Measurements from ENCODE around the gene HOXA3. TPM values are rescaled to one million over a fixed set of nuclear protein-coding genes. Genes with fewer than 3 reads are reported as not detected.

The HOXA3 gene
- total RNA-seq, 1 experiment from 2014 or later, result 22.6 TPM

DNA sequence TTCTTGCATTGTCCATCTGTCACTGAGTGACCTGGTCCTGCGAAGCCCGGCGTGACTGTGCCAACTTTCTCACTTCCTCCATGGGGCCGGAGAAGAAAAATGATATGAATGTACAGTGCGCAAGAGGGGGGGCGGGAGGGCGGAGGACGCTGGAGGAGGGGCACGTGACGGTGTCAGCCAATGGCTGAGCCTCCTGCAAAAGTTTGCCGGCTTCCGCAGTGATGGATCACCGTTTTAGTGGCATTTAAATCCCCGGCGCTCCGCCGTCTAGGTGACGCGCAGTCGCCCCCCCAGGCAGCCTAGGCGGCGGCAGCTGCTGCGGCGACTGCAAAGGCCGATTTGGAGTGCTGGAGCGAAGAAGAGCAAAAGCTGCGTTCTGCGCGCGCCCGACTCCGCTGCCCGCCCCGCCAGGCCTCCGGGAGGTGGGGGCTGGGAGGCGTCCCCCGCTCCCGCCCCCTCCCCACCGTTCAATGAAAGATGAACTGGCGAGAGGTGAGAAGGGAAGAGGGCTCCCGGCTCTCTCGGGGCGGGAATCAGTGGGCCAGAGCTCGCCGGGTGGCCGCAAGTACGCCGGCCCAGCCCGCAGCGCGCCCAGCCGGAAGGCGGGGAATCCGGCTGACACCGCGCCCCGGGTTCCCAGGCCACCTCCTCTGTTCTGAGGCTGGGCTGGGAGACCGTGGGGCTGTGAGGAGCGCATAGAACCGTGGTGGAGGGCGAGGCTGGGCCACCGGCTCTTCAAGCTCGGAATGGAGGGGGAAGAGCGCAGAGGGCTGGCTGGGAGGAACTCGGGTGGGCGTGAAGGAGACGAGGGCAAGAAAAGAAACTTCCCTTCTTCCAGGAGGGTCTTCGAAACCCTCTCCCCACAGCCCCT lies 56.3 kb downstream of the HOXA3 start, which contains the start of gene HOXA1:
HOXA1 (minus strand) TSS at position 104 of the 871 bp plus-strand sequence; CDS start at position 16, 88 bp downstream.
- POLR2A ChIA-PET, result interaction anchor here (0.7 to 1.7 kb wide), 7 partner anchors 10 to 109 kb away, joined by 3 to 16 read pairs (median 5); partner anchors contain the start of gene HOXA7
- CTCF ChIA-PET, result interaction anchor here (0.6 to 2.1 kb wide), 5 partner anchors 17 to 233 kb away, joined by 3 to 7 read pairs (median 4); no protein-coding TSS in a partner anchor
- peaks cover 50% of the 10 kb centered on the region for H3K4me1 Mint-ChIP-seq (ENCODE audit: low read depth, unreplicated experiment)
- no peaks in the 10 kb centered on the region for H3K9me3 Mint-ChIP-seq (ENCODE audit: unreplicated experiment)
- peak within 1 kb of the TSS; percentile 74 for H3K27ac Mint-ChIP-seq (ENCODE audit: unreplicated experiment)
- intact Hi-C loops (cut with micrococcal nuclease; ENCODE audit: unreplicated experiment), result loop anchor here (1.0 to 2.0 kb wide), 4 partner anchors 14 to 236 kb away; partner anchors contain the start of gene SKAP2
- TF ChIP-seq, protein P1, sequence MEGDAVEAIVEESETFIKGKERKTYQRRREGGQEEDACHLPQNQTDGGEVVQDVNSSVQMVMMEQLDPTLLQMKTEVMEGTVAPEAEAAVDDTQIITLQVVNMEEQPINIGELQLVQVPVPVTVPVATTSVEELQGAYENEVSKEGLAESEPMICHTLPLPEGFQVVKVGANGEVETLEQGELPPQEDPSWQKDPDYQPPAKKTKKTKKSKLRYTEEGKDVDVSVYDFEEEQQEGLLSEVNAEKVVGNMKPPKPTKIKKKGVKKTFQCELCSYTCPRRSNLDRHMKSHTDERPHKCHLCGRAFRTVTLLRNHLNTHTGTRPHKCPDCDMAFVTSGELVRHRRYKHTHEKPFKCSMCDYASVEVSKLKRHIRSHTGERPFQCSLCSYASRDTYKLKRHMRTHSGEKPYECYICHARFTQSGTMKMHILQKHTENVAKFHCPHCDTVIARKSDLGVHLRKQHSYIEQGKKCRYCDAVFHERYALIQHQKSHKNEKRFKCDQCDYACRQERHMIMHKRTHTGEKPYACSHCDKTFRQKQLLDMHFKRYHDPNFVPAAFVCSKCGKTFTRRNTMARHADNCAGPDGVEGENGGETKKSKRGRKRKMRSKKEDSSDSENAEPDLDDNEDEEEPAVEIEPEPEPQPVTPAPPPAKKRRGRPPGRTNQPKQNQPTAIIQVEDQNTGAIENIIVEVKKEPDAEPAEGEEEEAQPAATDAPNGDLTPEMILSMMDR (IDR thresholded peaks at IDR 0.05; ENCODE audit: insufficient read depth in 1 of 2, low read depth in 1 of 2, low read length in 1 of 2, severe bottlenecking in 1 of 2, unreplicated experiment in 1 of 2), result peak in 1 of 2 experiments; percentile 17
- Histone ChIP-seq H3K4me3 (ENCODE audit: low read depth, low read length) (peak within 1 kb of the TSS; percentile 86), H3K4me1 (peaks cover 10% of the 10 kb centered on the region), H3K27me3 (replicated peaks; ENCODE audit: control insufficient read depth, insufficient read depth, low read length) (no peaks in the 10 kb centered on the region), H3K36me3 (ENCODE audit: control insufficient read depth, insufficient read depth, low read length) (no peaks in the 10 kb centered on the region), H3K9me3 (no peaks in the 10 kb centered on the region)
- TSS peak; percentile 44 for BruUV-seq (replicated peaks)
- H3K36me3 Mint-ChIP-seq (ENCODE audit: insufficient read depth, unreplicated experiment), result peaks cover 31% of the 10 kb centered on the region
- peak; percentile 93 to 95 for DNase-seq
- H3K27me3 Mint-ChIP-seq (ENCODE audit: insufficient read depth, unreplicated experiment), result no peaks in the 10 kb centered on the region
- peak within 1 kb of the TSS; percentile 87 for H3K4me3 Mint-ChIP-seq (ENCODE audit: unreplicated experiment)

GRCh38 chr7:27095050-27095896 lies 57.1 kb downstream of the HOXA3 start:
- no peaks in the 10 kb centered on the region for H3K9me3 ChIP-seq
- peak overlapping the region; percentile 86 for H3K4me3 ChIP-seq (ENCODE audit: low read depth, low read length)
- ChIA-PET CTCF (interaction anchor here (1.1 kb wide), 1 partner anchor 16 kb away, joined by 3 read pairs; no protein-coding TSS in a partner anchor), POLR2A (interaction anchor here (0.7 to 1.7 kb wide), 2 partner anchors 14 to 394 kb away, joined by 8 to 10 read pairs; no protein-coding TSS in a partner anchor)
- Mint-ChIP-seq H3K27ac (ENCODE audit: unreplicated experiment) (peak overlapping the region; percentile 74), H3K4me1 (ENCODE audit: low read depth, unreplicated experiment) (peaks cover 57% of the 10 kb centered on the region), H3K36me3 (ENCODE audit: insufficient read depth, unreplicated experiment) (peaks cover 23% of the 10 kb centered on the region), H3K9me3 (ENCODE audit: unreplicated experiment) (no peaks in the 10 kb centered on the region), H3K27me3 (ENCODE audit: insufficient read depth, unreplicated experiment) (no peaks in the 10 kb centered on the region), H3K4me3 (ENCODE audit: unreplicated experiment) (peak overlapping the region; percentile 87)
- no peaks in the 10 kb centered on the region for H3K27me3 ChIP-seq (replicated peaks; ENCODE audit: control insufficient read depth, insufficient read depth, low read length)
- H3K36me3 ChIP-seq (ENCODE audit: control insufficient read depth, insufficient read depth, low read length), result no peaks in the 10 kb centered on the region
- H3K4me1 ChIP-seq, result peaks cover 17% of the 10 kb centered on the region
- DNase-seq, result no peak
- TF ChIP-seq, protein P1 (IDR thresholded peaks at IDR 0.05; ENCODE audit: insufficient read depth in 1 of 2, low read depth in 1 of 2, low read length in 1 of 2, severe bottlenecking in 1 of 2, unreplicated experiment in 1 of 2), result no peak
- intact Hi-C loops (cut with micrococcal nuclease; ENCODE audit: unreplicated experiment), result no loop called here
- TSS peak; percentile 71 for BruUV-seq (replicated peaks)
